CD4-positive, alpha-beta memory T cell (primary cell): ENCODE measurements around the gene PRUNE2. TPM values are rescaled to one million over a fixed set of nuclear protein-coding genes. Genes with fewer than 3 reads are reported as not detected.
"Not testable (repeated sequence)": the region's sequence is repeated elsewhere in the genome, so short reads cannot be mapped to it uniquely, and the experiment has no call there.

Source experiments
- CTCF ChIA-PET: fragments of 350-600 bp; sonication (Branson Sonifier 250); formaldehyde crosslinking; loops from one replicate; lab custom pipeline; 2021; ENCODE audit warnings: inconsistent platforms; ENCODE audit not compliant: partially characterized antibody; lab: Charles Lee
- POLR2A ChIA-PET: fragments of 350-600 bp; sonication (Branson Sonifier 250); formaldehyde crosslinking; loops from one replicate; lab custom pipeline; 2021; ENCODE audit not compliant: partially characterized antibody; lab: Charles Lee
- DNase-seq, 5 donors: peaks; one replicate each; pipeline versions ENCODE4 v3.0.0 to v3.0.0-alpha.2; 2020 to 2022; ENCODE audit warnings: mixed read lengths in 1 of 5
- H3K27ac ChIP-seq: one replicate; pipeline ENCODE4 v1.7.0; 2013; ENCODE audit warnings: low read depth, low read length
- H3K27me3 ChIP-seq: 2 replicates; pipeline ENCODE4 v1.7.0; 2013; ENCODE audit warnings: mild to moderate bottlenecking, low read length, moderate library complexity; ENCODE audit not compliant: insufficient read depth
- H3K36me3 ChIP-seq: 2 replicates; pipeline ENCODE4 v1.7.0; 2013; ENCODE audit warnings: mild to moderate bottlenecking, low read length, moderate library complexity; ENCODE audit not compliant: insufficient read depth
- H3K4me1 ChIP-seq: 2 replicates; pipeline ENCODE4 v1.7.0; 2013; ENCODE audit warnings: mild to moderate bottlenecking, low read length, moderate library complexity; ENCODE audit not compliant: insufficient read depth
- H3K4me3 ChIP-seq, 2 donors: one replicate each; pipeline ENCODE4 v1.7.0; 2013; ENCODE audit warnings: low read length in 2 of 2, mild to moderate bottlenecking in 1 of 2
- H3K9me3 ChIP-seq, 2 donors: one replicate each; pipeline ENCODE4 v1.7.0; 2013; ENCODE audit warnings: low read length in 2 of 2, control low read depth in 1 of 2; ENCODE audit not compliant: control insufficient read depth in 1 of 2
- H3K27ac Mint-ChIP-seq, 7 donors: one replicate each; pipeline ENCODE4 v1.8.0; 2020 to 2021; ENCODE audit warnings: mixed read lengths in 7 of 7, mild to moderate bottlenecking in 6 of 7, inconsistent platforms in 3 of 7, moderate library complexity in 3 of 7
- H3K27me3 Mint-ChIP-seq, 2 donors: one replicate each; pipeline ENCODE4 v1.8.0; 2020 to 2021; ENCODE audit warnings: mixed read lengths in 2 of 2
- H3K36me3 Mint-ChIP-seq, 2 donors: one replicate each; pipeline ENCODE4 v1.8.0; 2020 to 2021; ENCODE audit warnings: mixed read lengths in 2 of 2, inconsistent platforms in 1 of 2, mild to moderate bottlenecking in 1 of 2
- H3K4me1 Mint-ChIP-seq, 4 donors: one replicate each; pipeline ENCODE4 v1.8.0; 2020 to 2021; ENCODE audit warnings: mixed read lengths in 4 of 4, mild to moderate bottlenecking in 1 of 4
- H3K4me3 Mint-ChIP-seq, 8 donors: one replicate each; pipeline ENCODE4 v1.8.0; 2020 to 2021; ENCODE audit warnings: mixed read lengths in 8 of 8, mild to moderate bottlenecking in 7 of 8, moderate library complexity in 6 of 8, inconsistent platforms in 3 of 8
- H3K9me3 Mint-ChIP-seq, 8 donors: one replicate each; pipeline ENCODE4 v1.8.0; 2020 to 2021; ENCODE audit warnings: mixed read lengths in 8 of 8, mild to moderate bottlenecking in 5 of 8, inconsistent platforms in 3 of 8, moderate library complexity in 1 of 8
- intact Hi-C: fragments of 100-400 bp; cut with micrococcal nuclease; formaldehyde crosslinking; loops from one replicate; pipeline ENCODE4 v1.15.1; 2023
- polyA plus RNA-seq, 2 donors: library from polyadenylated mRNA; unstranded; fragments of 300-500 nt; fragmentation: Illumina TruSeq; gene quantifications; one replicate each; pipeline ENCODE4 v1.2.3, GENCODE V29; 2021
- total RNA-seq, 2 experiments: library from RNA; stranded (reverse); gene quantifications; one replicate each; pipeline ENCODE4 v1.2.3, GENCODE V29; 2021

Gene PRUNE2
- total and polyA plus RNA-seq, 4 experiments from 2014 or later, result 0.22 to 0.42 TPM; not detected in 2

DNA sequence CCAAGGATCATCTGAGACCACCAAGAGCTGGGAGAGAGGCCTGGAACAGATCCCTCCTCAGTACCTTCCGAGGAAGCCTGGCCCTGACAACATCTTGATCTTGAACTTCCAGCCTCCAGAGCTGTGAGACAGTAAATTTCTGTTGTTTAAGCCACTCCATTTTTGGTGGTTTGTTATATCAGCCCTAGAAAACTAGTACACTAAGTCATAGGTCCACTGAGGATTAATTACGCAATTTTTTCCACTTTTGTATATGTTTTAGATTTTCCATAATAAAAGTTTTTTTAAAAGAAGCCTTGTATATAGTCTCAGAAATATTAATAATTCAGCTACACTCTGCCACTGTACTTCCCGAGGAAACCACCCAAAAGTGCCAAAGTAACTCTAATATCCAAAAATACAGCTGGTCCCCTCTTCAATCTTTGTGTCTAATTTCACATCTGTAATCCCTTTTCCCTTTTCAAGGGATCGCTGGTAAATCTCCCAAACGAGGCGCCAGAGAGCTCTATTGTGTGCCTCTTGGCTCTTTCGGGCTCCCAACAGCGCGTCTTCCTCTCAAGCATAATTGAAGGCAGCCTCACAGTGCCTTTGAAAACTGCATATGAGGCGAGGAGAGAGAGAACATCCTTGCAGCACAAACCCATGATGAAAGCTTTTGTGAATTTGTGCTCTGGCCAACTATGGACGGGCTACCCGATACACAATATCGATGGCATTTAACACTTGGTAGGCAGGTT is 32.7 kb downstream of the PRUNE2 start:
- Histone ChIP-seq H3K4me3 (no peak overlapping the region), H3K4me1 (no peaks in the 10 kb centered on the region), H3K27me3 (no peaks in the 10 kb centered on the region), H3K27ac (no peak overlapping the region), H3K36me3 (no peaks in the 10 kb centered on the region), H3K9me3 (no peaks in the 10 kb centered on the region)
- intact Hi-C loops, result no loop called here
- Mint-ChIP-seq H3K27ac (no peak overlapping the region), H3K36me3 (no peaks in the 10 kb centered on the region), H3K9me3 (peaks cover 0 to 3% (median 0%) of the 10 kb centered on the region in 8 donors), H3K4me3 (no peak overlapping the region), H3K4me1 (no peaks in the 10 kb centered on the region), H3K27me3 (peaks cover 5 to 12% of the 10 kb centered on the region in 2 donors)
- no peak for DNase-seq
- CTCF ChIA-PET, result no interaction called here
- POLR2A ChIA-PET, result no interaction called here

DNA sequence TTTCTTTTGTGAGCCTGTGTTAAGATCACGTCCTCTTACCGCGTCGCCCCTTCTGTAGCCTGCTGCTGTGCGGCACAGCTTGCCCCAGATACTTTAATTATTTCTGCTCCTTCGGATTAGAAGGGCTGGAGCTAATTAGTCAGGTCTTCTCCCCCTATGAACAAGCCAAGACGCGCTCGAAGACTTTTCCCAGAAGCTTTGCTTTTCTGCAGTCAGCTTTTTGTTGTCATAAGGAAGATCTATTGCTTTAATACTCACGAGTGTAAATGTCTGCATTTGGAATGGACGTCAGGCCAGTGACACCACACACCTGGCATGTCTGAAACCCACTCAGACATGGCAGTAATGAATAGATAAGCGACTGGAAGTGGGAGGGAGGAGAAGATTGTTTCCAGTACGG is 37.0 kb downstream of the PRUNE2 start:
- no peaks in the 10 kb centered on the region for H3K36me3 ChIP-seq
- CTCF ChIA-PET, result no interaction called here
- H3K4me3 ChIP-seq, result no peak overlapping the region
- Mint-ChIP-seq H3K4me1 (peaks cover 0 to 4% (median 0%) of the 10 kb centered on the region in 4 donors), H3K27me3 (peaks cover 6 to 9% of the 10 kb centered on the region in 2 donors), H3K36me3 (no peaks in the 10 kb centered on the region), H3K4me3 (no peak overlapping the region), H3K27ac (no peak overlapping the region), H3K9me3 (no peaks in the 10 kb centered on the region)
- H3K9me3 ChIP-seq, result no peaks in the 10 kb centered on the region
- H3K27me3 ChIP-seq, result no peaks in the 10 kb centered on the region
- H3K4me1 ChIP-seq, result no peaks in the 10 kb centered on the region
- intact Hi-C loops, result no loop called here
- no peak for DNase-seq
- POLR2A ChIA-PET, result no interaction called here
- H3K27ac ChIP-seq, result no peak overlapping the region

DNA sequence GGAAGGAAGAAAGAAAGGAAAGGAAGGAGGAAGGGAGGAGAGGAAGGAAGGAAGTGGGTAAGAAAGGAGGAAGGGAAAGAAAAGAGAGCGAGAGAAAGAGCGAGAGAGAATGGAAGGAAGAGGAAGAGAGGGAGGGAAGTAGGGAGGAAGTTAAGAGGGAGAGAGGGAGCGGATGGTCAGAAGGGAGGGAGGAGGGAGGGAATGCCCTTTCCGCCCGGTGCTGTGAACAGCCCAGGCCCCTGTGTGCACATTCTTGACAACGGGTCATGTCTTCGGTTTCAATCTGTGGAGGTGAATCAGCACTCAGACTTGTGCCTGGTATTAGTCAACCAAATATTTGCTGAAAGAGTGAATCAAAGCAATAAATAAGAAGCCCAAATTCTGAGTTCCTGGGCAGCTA is 39.2 kb downstream of the PRUNE2 start:
- Mint-ChIP-seq H3K27ac (no peak overlapping the region), H3K4me3 (peak overlapping the region in 1 of 8 donors; percentile 66), H3K9me3 (no peaks in the 10 kb centered on the region), H3K27me3 (peaks cover 4 to 5% of the 10 kb centered on the region in 2 donors), H3K4me1 (peaks cover 0 to 4% (median 0%) of the 10 kb centered on the region in 4 donors), H3K36me3 (no peaks in the 10 kb centered on the region)
- POLR2A ChIA-PET, result no interaction called here
- Histone ChIP-seq H3K4me1 (no peaks in the 10 kb centered on the region), H3K9me3 (no peaks in the 10 kb centered on the region), H3K4me3 (no peak overlapping the region), H3K27ac (no peak overlapping the region), H3K36me3 (no peaks in the 10 kb centered on the region), H3K27me3 (no peaks in the 10 kb centered on the region)
- DNase-seq, result no peak
- intact Hi-C loops, result no loop called here
- CTCF ChIA-PET, result no interaction called here

DNA sequence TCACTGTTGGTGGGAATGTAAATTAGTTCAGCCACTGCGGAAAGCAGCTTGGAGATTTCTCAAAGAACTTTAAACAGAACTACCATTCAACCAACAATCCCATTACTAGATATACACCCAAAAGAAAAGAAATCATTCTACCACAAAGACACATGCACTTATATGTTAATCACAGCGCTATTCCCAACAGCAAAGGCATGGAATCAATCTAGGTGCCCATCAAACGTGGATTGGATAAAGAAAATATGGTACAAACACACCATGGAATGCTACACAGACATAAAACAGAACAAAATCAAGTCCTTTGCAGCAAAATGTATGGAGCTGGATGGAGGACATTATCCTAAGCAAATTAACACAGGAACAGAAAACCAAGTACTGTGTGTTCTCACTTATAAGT is 42.1 kb downstream of the PRUNE2 start:
- Histone ChIP-seq H3K36me3 (no peaks in the 10 kb centered on the region), H3K9me3 (no peaks in the 10 kb centered on the region), H3K27ac (no peak overlapping the region), H3K4me3 (no peak overlapping the region), H3K4me1 (no peaks in the 10 kb centered on the region), H3K27me3 (no peaks in the 10 kb centered on the region)
- no peak for DNase-seq
- Mint-ChIP-seq H3K36me3 (no peaks in the 10 kb centered on the region), H3K9me3 (no peaks in the 10 kb centered on the region), H3K27me3 (peaks cover 4% of the 10 kb centered on the region in 2 donors), H3K4me1 (peaks cover 0 to 4% (median 0%) of the 10 kb centered on the region in 4 donors), H3K27ac (no peak overlapping the region), H3K4me3 (no peak overlapping the region)
- intact Hi-C loops, result no loop called here
- CTCF ChIA-PET, result no interaction called here
- POLR2A ChIA-PET, result no interaction called here

DNA sequence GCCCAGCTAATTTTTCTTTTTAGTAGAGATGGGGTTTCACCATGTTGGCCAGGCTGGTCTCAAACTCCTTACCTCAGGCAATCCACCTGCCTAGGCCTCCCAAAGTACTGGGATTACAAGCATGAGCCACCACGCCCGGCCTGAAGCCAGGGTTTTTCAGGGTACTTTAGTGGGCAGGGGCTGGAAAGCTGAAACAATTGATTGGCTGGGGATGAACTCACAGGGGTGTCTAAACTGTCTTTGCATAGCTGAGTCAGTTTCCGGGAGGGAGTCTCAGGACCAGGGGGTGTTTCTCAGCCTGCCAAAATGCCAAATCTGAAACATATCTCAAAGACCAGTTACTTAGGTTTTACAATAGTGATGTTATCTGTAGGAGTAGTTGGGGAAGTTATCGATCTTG is 46.1 kb downstream of the PRUNE2 start:
- Mint-ChIP-seq H3K36me3 (no peaks in the 10 kb centered on the region), H3K27me3 (peaks cover 0 to 3% of the 10 kb centered on the region in 2 donors), H3K9me3 (peaks cover 0 to 4% (median 0%) of the 10 kb centered on the region in 8 donors), H3K27ac (no peak overlapping the region), H3K4me3 (no peak overlapping the region), H3K4me1 (no peaks in the 10 kb centered on the region)
- POLR2A ChIA-PET, result no interaction called here
- Histone ChIP-seq H3K36me3 (no peaks in the 10 kb centered on the region), H3K4me1 (no peaks in the 10 kb centered on the region), H3K9me3 (no peaks in the 10 kb centered on the region), H3K27me3 (no peaks in the 10 kb centered on the region), H3K4me3 (no peak overlapping the region), H3K27ac (no peak overlapping the region)
- intact Hi-C loops, result no loop called here
- CTCF ChIA-PET, result no interaction called here
- DNase-seq, result no peak

DNA sequence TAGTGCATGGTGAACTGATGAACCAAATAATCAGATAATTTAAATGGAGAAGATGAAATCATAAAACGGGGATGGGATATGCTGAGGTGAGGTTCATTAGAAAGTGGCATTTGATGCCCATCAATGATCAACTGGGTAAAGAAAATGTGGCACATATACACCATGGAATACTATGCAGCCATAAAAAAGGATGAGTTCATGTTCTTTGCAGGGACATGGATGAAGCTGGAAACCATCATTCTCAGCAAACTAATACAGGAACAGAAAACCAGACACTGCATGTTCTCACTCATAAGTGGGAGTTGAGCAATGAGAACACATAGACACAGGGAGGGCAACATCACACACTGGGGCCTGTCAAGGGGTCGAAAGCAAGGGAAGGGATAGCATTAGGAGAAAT is 47.7 kb downstream of the PRUNE2 start:
- H3K4me3 Mint-ChIP-seq, H3K27me3 ChIP-seq, H3K4me3 ChIP-seq, H3K4me1 ChIP-seq, POLR2A ChIA-PET, intact Hi-C loops, H3K27ac Mint-ChIP-seq, H3K27ac ChIP-seq, H3K9me3 ChIP-seq, CTCF ChIA-PET, H3K27me3 Mint-ChIP-seq, H3K36me3 ChIP-seq, H3K4me1 Mint-ChIP-seq, H3K9me3 Mint-ChIP-seq, DNase-seq, H3K36me3 Mint-ChIP-seq: not testable (repeated sequence)

DNA sequence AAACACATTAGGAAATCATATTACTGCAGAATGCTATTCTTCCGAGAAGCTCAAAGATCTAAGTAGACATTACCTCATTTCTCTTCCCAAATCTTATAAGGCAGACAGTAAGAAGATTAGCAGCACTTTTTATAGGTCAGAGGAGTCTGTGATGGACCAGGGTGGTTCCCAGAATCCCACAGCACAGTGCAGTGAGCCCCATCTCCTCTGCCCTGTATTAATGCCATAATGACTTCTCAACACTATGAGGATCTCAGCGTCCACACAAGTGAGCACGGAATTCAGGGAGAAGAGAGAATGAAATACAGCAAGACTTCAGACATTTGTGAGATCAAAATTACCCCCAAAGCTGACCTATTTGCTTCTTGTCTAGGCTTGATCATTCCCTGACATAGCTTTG is 49.9 kb downstream of the PRUNE2 start:
- POLR2A ChIA-PET, result no interaction called here
- intact Hi-C loops, result no loop called here

More for the DNA sequence above, 49.9 kb downstream of the PRUNE2 start:
- Mint-ChIP-seq H3K4me1 (no peaks in the 10 kb centered on the region), H3K27ac (no peak overlapping the region), H3K9me3 (peaks cover 0 to 4% (median 0%) of the 10 kb centered on the region in 8 donors), H3K4me3 (no peak overlapping the region), H3K36me3 (no peaks in the 10 kb centered on the region), H3K27me3 (peaks cover 2 to 7% of the 10 kb centered on the region in 2 donors)
- Histone ChIP-seq H3K27me3 (no peaks in the 10 kb centered on the region), H3K4me1 (no peaks in the 10 kb centered on the region), H3K4me3 (no peak overlapping the region), H3K27ac (no peak overlapping the region), H3K9me3 (no peaks in the 10 kb centered on the region), H3K36me3 (no peaks in the 10 kb centered on the region)
- no peak for DNase-seq
- CTCF ChIA-PET, result no interaction called here
